Stimulated activated naive CD4-positive, alpha-beta T cell (primary cell): ENCODE measurements around the gene PCGF3.

Experiments used
- DNase-seq, 6 experiments: peaks; one replicate each; lab custom pipeline; 2025; lab: John Stamatoyannopoulos, UW

PCGF3 gene

DNA sequence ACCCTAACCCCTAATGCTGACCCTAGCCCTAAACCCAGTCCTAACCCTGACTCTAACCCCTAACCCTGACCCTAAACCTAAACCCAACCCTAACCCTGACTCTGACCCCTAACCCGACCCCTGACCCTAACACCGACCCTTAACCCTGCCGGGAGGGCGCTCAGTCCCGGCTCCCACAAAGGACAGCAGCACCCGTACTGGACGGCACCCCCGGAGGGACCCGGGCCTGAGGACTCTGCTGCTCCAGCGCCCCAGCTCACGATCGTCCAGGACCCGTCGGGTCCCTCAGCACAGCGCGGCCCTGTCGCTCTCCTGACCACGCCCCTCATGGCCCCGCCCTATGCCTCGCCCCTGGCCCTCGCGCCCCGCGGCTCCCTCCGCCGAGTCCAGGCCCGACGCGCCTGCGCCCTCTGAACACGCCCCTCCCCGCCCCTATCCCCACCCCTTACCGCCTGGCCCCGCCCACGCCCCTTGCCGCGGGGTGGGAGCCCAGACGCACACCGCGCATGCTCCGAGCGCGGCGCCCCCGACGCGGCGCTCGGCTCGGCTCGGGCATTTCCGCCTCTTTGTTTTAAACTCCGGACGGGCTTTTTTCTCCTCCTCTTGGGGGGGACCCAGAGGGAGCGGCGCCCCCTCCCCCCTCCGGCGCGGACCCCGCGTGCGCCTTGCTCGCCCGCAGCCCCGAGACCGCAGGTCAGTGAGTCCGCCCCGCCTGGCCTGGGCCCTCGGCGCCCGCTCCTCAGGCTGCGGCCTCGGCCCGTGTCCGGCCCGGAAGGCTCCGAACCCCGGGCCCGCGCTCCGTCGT is at the start of gene PCGF3:
Gene PCGF3 (plus strand): TSS at position 555 of the 805 bp plus-strand sequence. CDS start 27,849 bp downstream, outside the sequence.
- peak; percentile 90 to 97 (median 96) for DNase-seq

DNA sequence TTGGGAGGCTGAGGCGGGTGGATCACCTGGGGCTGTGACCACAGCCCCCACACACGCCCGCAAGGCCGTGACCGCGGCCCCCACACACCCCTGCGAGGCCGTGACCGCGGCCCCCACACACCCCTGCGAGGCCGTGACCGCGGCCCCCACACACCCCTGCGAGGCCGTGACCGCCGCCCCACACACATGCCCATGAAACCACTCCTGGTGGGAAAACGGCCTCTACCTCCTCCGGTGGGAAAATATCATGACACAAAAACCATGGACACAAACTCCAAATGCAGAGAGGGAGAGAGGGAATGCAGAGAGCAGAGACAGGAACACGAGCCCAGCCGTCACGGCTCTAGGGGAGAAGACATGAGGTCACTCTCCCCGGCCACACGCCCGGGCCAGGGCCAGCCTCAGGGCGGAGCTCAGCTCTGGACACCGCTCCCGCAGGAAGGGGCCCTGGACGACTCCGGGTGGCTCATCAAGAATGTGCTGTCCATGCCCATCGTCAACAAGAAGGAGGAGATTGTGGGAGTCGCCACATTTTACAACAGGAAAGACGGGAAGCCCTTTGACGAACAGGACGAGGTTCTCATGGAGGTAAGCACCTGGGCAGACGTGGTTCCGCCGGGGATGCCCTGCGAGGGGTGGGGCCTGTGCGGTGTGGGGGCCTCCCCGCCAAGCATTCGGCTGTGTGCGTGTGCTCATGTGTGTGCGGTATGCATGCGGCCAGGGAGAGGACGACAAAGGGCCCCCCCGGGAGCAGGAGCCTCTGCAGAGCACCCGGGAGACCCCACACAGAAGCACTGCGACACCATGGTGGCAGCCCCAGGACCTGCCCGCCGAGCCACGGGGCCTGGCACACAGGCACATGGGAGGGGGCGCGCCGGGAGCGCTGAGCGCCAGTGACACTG is 48.9 kb upstream of the PCGF3 start:
- no peak for DNase-seq

GRCh38 chr4:657338-657833 is 48.2 kb upstream of the PCGF3 start:
- no peak for DNase-seq

DNA sequence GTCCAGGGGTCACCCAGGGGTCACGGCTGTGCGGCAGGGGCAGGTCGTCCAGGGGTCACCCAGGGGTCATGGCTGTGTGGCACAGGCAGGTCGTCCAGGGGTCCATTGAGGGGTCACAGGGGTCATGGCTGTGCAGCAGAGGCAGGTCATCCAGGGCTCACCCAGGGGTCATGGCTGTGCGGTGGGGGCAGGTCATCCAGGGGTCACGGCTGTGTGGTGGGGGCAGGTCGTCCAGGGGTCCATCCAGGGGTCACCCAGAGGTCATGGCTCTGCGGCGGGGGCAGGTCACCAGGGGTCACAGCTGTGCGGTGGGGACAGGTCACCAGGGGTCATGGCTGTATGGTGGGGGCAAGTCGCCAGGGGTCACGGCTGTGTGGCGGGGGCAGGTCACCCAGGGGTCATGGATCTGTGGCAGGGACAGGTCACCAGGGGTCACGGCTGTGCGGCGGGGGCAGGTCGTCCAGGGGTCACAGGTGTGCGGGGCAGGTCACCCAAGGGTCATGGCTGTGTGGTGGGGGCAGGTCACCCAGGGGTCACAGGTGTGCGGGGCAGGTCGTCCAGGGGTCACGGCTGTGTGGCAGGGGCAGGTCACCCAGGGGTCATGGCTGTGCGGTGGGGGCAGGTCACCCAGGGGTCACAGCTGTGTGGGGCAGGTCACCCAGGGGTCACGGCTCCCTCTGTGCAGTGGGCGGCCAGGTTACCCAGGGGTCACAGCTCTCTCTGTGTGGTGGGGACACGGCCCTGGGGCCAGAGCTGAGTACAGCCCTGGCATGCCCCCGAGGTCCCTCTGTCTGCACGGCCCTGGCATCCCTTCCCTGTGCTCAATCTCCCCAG is 47.6 kb upstream of the PCGF3 start:
- DNase-seq: no peak

- no peak for DNase-seq
Measured at GRCh38 chr4:658681-659667, 46.7 kb upstream of the PCGF3 start.

DNA sequence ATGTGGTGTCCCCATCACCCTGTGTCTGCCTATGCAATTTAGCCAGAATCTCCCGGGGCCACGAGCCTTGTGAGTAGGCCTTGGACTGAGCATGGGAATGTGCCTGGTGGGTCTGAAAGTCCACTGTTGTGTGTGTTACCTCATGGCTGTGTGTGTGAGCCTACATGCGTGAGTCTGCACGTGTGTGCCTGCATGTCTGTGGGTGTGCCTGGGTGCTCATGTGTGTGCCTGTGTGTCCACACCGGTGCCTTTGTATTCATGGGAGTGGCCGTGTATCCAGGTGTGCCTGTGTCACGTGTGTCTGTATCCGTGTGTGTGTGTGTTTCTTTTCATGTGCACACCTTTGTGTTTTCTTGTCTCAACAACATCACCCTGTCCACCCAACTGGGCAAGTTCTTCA is 45.8 kb upstream of the PCGF3 start:
- no peak for DNase-seq

DNA sequence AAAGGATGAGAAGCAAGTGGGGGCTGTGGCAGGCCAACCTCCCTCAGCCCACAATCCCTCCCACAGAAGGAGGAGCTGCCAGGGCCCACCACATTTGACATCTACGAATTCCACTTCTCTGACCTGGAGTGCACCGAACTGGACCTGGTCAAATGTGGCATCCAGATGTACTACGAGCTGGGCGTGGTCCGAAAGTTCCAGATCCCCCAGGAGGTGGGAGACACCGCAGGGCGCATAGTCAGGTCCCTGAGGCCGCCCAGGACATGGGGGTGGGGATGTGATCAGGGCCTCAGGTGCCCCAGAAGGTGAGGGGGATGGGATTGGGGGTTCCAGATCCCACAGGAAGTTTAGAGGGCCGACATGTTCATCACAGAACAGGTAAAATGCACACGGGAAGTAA is 45.2 kb upstream of the PCGF3 start:
- DNase-seq: no peak

DNA sequence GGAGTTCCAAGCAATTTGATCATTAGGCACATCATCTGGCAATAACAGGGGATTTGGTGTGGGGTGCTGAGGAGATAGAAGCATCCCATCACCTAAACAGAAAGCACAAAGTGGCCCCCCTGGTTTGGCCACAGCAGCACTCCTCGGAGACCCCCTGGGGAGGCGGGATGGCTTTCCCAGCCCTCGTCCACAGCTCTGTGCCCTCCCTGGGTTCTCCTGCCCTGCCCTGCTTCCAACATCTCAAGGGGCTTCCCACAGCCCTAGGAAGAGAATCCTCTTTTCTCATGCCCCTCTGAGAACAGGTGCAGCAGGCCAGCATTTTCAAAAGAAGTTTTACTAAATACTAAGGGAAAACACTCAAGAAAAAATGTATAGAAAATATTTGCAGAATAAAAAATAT is 44.4 kb upstream of the PCGF3 start:
- no peak for DNase-seq

- DNase-seq: no peak
Measured at GRCh38 chr4:661881-662761, 43.5 kb upstream of the PCGF3 start.

DNA sequence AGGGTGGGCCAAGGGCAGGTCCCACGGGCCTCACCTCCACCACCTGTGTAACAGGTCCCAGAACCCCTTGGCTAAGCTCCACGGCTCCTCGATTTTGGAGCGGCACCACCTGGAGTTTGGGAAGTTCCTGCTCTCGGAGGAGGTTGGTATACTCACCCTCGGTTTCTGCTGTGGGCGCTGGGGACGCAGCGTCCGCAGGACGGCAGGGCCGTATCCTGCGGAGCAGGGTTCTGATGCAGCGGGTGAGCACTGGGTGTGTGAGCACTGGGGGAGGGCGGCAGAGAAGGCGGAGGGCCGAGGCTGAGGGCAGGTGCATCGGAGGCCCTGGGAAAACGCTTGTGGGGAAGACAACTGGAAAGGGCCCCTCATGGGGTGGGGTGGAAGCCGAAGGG is 42.6 kb upstream of the PCGF3 start:
- peak in 1 of 6 experiments; percentile 41 for DNase-seq

GRCh38 chr4:663438-664428 is 41.9 kb upstream of the PCGF3 start:
- DNase-seq: peak; percentile 47 to 77 (median 64)

- DNase-seq: no peak
Measured at GRCh38 chr4:664713-665231, 40.9 kb upstream of the PCGF3 start.

GRCh38 chr4:665381-665750 is 40.3 kb upstream of the PCGF3 start:
- no peak for DNase-seq

DNA sequence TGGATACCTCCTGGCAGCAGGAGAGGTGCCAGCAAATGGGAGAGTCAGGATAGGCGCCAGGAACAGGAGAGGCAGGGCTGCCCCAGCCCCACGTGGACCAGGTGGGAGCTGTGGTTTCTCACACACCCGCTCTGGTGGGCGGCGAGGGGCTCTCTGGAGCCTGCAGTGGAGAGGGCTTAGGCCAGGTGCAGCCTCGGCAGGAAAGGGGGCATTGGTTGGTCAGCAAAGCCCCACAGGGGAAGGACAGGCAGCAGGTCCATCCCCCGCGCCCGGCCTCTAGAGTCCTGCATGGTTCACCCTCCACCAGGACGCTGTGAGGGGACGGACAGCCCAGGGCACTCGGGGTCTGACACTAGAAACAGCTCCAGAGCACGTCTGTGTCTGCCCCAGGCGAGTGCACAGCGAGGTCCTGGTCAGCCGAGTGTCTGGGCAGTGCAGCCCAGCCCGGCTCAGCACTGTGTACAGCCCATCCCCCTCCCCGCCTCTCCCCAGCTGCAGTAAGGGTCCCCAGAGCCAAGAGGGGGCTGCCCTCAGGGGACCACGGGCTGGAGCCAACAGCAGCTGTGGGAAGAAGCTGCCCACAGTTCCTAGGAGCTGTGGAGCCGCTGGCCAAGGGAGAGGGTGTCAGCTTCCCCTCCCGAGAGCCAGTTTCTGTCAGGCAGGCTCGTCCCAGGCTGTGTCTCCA is 39.7 kb upstream of the PCGF3 start:
- DNase-seq: no peak

DNA sequence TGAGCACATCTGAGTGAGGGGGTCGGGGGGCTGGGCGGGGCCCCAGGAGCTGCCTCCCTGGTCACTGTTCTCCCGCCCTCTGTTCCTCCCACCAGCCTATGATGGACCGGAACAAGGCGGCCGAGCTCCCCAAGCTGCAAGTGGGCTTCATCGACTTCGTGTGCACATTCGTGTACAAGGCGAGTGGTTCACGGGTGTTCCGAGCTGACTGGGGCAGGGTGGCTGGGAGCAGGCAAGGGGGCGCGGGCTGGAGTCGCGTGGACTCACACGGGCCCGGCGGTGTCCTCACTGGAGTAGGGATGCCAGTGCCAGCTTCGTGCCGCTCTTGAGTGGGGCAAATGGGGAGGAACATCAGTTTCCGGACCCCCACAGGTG is 39.2 kb upstream of the PCGF3 start:
- no peak for DNase-seq

DNA sequence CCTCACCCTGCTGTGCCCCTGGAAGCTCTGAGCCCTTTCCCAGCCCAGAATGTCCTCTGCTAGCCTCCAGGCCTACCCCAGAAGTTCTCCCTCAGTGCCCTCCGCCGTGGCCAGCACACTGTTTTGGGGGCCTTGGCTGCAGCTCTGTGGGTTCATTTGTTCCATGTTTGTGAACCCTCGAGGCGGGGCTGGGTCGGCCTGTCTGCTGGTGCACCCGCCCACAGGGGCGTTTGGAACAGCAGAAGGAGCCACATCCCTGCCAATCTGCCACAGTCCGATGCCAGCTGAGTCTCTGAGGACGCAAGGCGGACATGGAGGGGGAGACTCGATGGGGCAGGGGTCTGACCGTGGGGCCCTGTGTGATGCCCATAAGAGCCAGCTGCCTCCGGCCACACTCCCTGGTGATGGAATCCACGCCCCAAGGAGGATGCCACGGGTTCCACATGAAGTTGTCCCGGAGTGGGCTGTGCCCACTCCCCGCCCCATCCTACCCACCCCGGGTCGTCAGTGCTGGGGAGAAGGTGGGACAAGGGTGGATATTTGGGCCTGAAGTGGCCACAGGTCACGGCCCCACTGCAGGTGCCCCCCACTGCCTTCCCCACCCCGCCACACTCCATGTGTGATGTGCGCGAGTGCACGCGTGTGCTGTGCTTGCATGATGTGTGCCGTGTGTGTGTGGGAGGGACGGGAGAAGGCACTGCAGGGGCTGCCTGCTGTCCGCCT is 38.6 kb upstream of the PCGF3 start:
- DNase-seq: no peak

GRCh38 chr4:667545-667925 is 38.1 kb upstream of the PCGF3 start:
- DNase-seq: no peak
